RKO (cell line): Measurements from ENCODE around the gene PRRX2.
"Not testable (repeated sequence)": the region's sequence is repeated elsewhere in the genome, so short reads cannot be mapped to it uniquely, and the experiment has no call there.

Experiments used
- DNase-seq: peaks from one replicate; pipeline ENCODE4 v3.0.0-alpha.2; 2016; ENCODE audit warnings: low spot score

Gene PRRX2

GRCh38 chr9:129665389-129665775 is at the start of gene PRRX2:
TSS of gene PRRX2 (plus strand) at chr9:129665647. CDS start at chr9:129665868, 221 bp downstream.
- DNase-seq, result no peak

- peak; percentile 56 for DNase-seq
Observed at GRCh38 chr9:129617167-129617566, 48.3 kb upstream of the PRRX2 start.

DNA sequence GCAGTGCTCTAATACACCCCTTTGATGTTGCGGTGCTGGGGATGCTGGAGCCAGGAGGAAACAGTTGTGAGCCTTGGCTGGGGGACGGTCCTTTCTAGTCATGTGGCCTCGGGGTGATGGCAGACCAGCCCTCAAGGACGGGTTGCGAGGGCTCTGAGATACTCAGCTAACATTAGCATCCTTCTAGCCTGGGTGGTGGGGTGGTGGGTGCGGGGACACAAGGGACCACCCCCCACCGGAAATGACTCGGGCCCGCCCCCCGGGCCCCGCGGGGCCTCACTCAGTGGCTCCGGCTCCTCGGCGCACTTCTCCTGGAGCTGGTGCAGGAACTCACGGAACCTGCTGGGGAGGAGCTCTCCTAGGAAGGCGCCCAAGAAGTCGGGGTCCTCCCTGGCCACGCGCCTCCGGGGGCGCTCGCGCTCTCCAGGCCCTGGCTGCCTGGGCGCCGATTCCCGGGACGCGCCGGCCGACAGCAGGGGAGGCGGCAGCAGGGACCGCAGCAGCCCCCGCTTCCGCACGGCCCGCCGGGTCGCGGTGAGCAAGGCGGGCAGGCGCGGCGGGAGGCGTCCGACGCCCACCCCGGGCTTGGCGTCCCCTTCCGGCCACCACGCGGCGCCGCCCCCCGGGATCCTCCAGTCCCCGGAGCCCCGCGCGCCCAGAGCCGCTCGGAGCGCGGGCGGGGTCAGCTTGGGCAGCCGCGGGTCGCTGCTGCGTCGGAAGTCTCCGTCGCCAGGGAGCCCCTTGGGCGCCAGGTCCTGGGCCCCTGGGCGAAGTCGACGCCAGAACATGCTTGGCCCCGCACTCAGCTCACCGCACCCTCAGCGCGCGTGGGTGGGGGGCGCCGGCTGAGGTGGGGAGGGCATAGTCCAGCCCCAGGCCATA is 45.4 kb upstream of the PRRX2 start:
- no peak for DNase-seq

DNA sequence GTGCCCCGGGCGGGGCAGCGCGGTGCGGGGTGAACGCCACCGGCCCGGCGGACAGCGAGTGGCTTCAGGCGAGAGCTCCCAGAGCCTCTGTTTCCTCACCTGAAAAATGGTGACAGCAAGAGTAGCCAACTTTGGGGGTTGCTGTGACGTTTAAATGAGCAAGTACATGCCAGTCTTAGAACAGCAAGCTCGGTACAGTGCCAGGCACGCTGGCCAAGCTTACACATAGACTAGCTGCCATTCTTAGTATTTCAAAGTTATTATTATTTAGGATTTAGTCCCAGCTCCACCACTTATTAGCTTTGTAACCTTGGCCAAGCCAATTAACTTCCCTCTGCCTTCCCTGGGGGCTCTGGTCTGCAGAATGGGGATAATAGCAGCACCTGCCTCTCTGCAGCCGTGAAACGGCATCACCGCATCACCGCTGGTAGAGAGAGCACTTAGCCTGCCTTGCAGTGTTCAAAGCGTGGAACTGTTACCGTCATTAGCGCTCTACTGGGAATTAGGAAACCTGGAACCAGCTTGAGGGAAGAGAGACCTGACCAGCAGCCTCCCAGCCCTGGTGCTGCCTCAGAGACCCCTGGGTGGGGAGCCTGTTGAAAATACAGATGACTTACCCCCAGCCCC is 44.7 kb upstream of the PRRX2 start, which contains the start of gene C9orf50:
Gene C9orf50 (minus strand): TSS at position 433 of the 627 bp plus-strand sequence. CDS start 527 bp downstream, outside the sequence.
- no peak for DNase-seq

DNA sequence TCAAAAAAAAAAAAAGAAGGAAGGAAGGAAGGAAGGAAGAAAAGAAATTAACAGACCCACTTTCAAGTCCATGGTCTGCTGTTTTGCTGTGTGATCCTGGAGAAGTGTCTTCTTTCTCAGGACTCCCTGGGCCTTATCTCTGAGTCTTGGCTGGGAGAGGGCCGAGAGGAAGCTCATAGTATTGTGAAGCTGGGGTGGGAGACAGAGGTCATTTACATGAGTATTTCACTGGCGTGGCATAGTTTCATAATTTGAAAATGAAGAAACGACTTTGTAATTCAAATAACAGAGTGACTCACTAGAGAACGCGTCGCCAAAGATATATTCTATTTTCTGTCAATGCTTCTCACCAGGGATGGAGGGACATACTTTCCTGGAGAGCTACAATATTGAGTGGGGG is 42.1 kb upstream of the PRRX2 start:
- DNase-seq, result no peak

DNA sequence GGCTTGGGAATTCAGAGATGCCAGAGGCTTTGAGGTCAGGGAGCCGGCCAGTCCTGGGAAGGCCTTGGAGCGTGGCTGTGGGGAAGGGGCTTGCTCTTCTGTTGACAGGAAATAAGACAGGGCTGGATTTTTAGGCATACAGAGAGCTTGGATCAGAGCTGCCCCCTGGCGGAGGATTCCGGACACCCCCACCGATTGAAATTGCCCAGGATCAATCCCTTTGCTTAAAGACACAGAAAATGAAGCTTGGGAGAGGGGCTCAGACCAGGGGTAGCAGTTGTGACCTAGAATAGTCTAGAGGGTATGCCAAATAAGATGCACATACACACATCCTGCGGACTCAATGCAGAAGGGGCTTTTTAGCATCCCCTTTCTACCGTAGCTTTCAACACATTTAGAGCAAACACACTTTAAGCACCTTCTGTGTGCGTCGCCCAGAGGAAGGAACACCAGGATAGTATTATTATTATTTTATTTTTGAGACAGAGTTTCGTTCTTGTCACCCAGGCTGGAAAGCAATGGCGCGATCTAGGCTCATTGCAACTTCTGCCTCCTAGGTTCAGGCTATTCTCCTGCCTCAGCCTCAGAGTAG is 41.2 kb upstream of the PRRX2 start:
- peak; percentile 81 for DNase-seq

- DNase-seq, result no peak
Observed at GRCh38 chr9:129624947-129625346, 40.5 kb upstream of the PRRX2 start.

GRCh38 chr9:129626079-129626624 is 39.3 kb upstream of the PRRX2 start, which contains the start of gene NTMT1:
TSS of gene NTMT1 (plus strand) at chr9:129626163. CDS start at chr9:129632704, 6,541 bp downstream.
- DNase-seq, result peak; percentile 91

DNA sequence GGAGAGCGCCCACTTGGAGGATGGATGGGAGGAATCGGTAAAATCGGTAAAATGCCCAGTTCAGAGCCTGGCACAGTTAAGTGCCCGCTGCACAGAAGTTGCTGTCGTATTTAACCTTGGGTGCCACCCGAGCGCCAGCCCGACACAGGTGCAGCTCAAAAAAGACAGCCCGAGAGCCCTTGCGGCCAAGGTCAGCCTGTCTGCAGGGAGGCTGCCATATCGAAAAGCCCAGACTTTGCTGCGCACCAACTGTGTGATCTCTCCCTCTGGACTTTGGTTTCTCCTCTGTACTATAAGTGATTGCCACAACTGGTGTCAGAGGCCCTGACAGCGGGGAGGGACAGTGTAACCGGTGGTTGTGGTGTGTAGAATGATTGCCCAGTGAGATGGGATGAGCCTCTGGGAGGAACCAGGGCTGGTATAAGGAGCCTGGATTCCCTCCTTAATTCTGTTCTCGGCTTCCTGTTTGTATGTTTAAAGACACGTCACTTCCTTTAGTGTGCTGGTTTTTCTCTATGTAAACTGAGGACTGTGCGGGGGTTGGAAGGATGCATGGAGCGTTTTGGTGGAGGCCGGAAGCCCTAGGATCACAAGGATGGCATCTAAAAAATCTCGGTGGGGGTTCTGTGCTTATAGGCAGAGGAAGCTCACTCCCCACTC is 38.7 kb upstream of the PRRX2 start:
- peak; percentile 91 for DNase-seq

DNA sequence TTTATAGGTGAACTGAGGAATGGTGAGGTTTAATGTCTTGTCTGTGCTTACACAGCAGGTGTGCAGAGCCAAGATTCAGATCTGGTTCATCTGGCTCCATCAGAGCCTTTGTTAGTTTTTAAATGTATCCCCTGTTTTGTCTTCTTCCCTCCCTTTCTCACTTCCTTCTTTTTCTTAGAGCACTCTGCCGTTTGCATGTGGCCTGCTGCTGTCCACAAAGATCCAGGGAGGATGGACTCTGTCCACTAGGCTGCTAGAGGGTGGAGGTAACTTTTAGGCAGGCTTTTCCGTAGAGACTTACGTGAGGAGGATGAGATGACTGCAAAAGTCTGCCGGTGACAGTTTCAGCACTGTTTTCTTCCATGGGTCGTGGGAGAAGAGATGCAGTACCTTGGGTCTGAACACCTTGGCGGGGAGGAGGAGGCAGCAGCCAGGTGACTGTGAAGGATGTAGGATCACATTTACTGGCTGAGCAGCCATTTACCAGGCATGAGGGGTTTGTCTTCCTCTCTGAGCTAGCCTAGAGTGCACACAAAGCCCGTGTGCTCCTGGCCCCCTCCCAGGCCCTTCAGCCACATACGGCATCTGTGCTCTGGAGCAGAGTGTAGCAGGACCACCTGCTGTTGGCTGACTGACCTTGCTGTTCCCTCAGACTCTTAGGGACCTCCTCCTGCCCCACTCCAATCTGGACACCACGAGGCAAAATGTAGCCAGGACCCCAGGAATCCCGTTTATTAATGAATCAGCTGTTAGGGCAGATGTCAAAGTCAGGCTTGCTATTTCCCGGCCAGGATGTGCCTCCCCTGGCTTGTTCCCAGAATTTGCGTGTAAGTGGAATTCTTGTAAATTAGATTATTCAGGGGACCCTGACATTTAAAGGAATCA is 37.6 kb upstream of the PRRX2 start:
- DNase-seq, result no peak

DNA sequence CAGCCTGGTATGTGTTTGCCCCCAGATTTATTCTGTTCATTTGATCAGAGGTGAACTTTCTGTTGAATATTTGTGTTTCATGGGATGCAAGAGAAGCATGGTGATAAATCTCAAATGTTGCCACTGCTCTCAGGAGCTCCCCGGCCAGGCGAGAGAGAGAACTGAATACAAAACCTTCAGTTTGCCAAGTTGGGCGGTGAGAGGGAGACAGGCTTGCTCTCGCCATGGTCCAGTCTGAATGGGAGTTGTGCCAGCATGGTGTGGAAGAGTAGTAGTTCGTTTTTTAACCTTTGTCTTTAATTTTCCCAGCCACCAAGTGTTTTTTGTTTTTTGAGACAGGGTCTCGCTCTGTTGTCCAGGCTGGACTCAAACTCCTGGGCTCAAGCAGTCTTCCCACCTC is 36.7 kb upstream of the PRRX2 start:
- no peak for DNase-seq

- no peak for DNase-seq
Observed at GRCh38 chr9:129629251-129629820, 36.1 kb upstream of the PRRX2 start.

GRCh38 chr9:129630967-129631673 is 34.3 kb upstream of the PRRX2 start:
- DNase-seq, result no peak

DNA sequence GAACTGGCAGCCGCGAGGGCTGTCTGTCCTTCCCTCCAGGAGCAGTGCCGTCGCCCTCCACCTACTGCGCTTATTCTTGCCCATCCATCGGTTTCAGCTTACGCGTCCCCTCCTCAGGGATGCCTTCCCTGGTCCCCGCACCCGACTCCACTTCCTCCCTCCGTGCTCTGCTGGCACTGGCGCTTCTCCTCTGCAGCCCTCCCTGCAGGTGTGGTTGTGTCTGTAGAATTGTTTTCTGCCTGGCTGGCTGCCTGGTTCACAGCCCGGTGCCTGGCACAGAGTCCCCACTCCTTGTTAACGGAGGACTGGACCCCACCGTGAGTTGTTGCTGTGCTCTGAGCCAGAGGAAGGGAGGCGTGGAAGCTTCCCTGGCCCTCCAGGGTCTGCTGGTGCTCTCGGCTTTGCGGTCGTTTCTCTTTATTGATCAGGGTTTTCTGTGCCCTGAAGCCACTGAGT is 33.7 kb upstream of the PRRX2 start:
- DNase-seq, result no peak

DNA sequence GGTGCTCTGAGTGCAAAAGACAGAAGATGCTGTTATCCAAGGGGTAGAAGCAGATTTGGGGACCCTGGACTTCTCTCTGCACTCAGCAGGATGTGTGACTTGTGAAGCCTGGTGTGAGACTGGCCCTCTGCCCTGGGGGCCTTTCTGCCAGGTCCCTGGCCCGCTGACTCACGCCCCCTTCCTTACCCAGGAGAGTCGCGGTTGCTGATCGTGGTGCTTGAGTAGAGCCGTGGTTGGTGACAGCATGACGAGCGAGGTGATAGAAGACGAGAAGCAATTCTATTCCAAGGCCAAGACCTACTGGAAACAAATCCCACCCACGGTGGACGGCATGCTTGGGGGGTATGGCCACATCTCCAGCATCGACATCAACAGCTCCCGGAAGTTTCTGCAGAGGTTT is 33.0 kb upstream of the PRRX2 start:
- DNase-seq, result no peak

DNA sequence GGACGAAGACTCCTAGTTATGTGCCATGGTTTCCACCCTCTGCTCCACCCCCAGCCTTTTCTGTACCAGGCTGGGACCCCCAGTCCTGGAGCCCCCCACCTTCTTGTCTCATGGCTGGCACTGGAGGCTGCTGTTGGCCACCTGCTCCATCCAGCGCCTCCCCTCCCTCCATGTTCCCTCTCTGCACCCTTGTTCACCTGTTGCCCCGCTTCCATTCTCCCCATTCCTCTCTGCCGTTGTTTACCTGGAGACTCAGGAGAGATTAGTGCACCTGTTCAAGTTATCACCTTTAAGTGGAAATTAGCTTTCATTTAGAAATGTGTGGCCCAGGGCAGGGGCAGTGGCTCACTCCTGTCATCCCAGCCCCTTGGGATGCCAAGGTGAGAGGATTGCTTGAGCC is 32.2 kb upstream of the PRRX2 start:
- DNase-seq, result no peak

- DNase-seq, result no peak
Observed at GRCh38 chr9:129633848-129634247, 31.6 kb upstream of the PRRX2 start.

DNA sequence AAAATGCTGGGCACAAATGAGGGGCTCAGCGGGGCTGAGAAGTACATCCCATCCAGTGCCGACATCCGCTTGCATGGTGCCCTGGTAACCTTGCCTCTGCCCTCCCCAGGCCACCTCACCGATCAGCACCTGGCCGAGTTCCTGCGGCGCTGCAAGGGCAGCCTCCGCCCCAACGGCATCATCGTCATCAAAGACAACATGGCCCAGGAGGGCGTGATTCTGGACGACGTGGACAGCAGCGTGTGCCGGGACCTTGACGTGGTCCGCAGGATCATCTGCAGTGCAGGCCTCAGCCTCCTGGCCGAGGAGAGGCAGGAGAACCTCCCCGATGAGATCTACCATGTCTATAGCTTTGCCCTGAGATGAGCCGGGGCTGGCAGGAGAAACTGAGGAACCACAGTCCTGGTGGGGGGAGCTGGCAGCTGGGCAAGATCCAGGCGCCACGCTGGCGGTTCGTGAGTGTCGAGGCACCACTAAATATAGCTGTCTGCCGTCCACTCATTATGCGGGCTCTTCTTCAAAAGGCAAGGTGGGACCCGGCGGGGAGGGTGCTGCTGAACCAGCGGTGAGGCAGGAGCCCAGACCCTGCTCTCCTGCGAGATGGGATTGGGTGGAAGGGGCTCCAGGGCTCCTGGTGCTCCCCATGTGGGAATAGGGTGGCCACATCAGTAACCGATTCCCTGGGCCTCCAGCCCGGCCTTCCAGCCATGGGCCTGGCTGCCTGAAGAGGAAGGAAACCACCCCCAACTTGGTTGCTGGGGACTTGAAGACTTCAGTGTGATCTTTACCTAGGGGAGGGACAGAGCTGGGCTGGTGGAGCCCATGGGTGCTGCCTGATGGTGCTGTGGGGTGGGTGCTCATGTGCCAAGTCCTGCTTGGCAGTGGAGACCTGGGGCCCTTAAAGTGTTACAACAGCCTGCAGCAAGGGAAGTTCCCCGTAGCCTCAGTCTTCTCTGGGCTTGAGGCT is 30.1 kb upstream of the PRRX2 start:
- no peak for DNase-seq

- DNase-seq, result not testable (repeated sequence)
Observed at GRCh38 chr9:129636343-129636742, 29.1 kb upstream of the PRRX2 start.
